ENCODE measurements around the gene TTLL6. TPM values are rescaled to one million over a fixed set of nuclear protein-coding genes. Genes with fewer than 3 reads are reported as not detected.
A peak's percentile ranks its signal among the peaks of the same experiment; 100 is the strongest.

Gene TTLL6
- total and polyA plus RNA-seq, 2 of the 8 experiments (the other 6 are each of a cell fraction or from before 2014, with no cell fraction given) = 2.6 to 4.3 TPM

DNA sequence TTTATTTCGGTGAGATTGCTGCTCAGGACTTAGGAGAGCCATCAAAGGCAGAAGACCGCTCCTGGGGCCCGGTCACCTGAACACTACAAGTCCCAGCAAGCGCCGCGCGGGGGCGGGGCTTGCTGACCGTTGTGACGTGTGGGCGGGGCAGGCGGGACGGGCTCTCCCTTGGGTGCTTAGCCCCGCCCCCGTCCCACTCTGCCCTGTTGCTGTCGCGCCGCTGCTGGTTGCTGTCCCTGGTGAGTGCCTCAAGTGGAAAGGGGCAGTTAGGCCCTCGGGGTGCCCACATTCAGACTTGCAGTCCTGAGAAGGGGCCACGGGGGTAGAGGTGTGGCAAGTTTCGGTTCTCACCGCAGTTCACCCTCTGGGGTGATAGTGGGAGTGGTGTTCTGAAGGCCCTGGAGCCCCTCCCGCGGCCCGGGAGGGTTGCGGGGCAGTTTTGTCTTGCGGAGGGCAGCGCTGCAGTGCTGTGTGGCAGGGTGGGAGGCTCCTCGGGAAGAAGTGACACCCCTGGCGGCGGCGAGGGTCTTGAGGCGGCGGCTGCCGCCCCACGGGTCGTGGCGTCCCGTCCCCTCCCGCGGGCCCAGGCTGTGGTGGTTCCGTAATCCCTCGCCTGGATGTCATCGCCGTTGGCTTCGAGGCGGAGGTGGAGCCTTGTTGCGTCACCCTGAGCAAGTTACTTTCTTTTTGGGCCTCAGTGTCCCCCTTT is 14.0 kb upstream of the TTLL6 start, which contains the start of gene CALCOCO2 (continued):
- TF ChIP-seq CREB1 (IDR thresholded peaks at IDR 0.05) = peak; percentile 88
- peak in 1 of 2 experiments; percentile 63; a peak in 2 of 4 replicates for TF ChIP-seq SIN3A (conservative IDR thresholded peaks at IDR 0.05 in 1 of 2, IDR thresholded peaks at IDR 0.05 in 1 of 2; ENCODE audit: low read depth in 1 of 2, low read length in 2 of 2)
- peak; percentile 25 to 97; a peak in 2 of 4 replicates for TF ChIP-seq HDAC2 (IDR thresholded peaks at IDR 0.05; ENCODE audit: borderline replicate concordance in 1 of 2, low read depth in 2 of 2, low read length in 2 of 2)
- TF ChIP-seq SRF (IDR thresholded peaks at IDR 0.05; ENCODE audit: low read depth, low read length) = no peak
- TF ChIP-seq TAF1 (IDR thresholded peaks at IDR 0.05; ENCODE audit: low read depth, low read length) = no peak; the same call in 1 of the 2 replicates
- TF ChIP-seq SP2 (IDR thresholded peaks at IDR 0.05; ENCODE audit: low read length) = no peak
- peak; percentile 60; the same call in 1 of the 2 replicates for TF ChIP-seq SP1 (IDR thresholded peaks at IDR 0.05; ENCODE audit: low read depth, low read length)
- TF ChIP-seq CHD1 (IDR thresholded peaks at IDR 0.05; ENCODE audit: low read depth, low read length) = no peak
